Right atrium auricular region (tissue), 2 donors: ENCODE results near the gene COL10A1. TPM values are rescaled to one million over a fixed set of nuclear protein-coding genes. Genes with fewer than 3 reads are reported as not detected.

ENCODE experiments used
- DNase-seq: peaks from one replicate; pipeline ENCODE4 v3.0.0-alpha.2; 2019; ENCODE audit warnings: low spot score
- H3K27ac ChIP-seq, 2 donors: fragments of 200-600 bp; sonication (generic); 1 replicate in 1 of 2; 2 replicates in 1 of 2; pipeline ENCODE4 v1.5.1; 2016 to 2019
- H3K27me3 ChIP-seq, 2 donors: fragments of 200-600 bp; sonication (generic); one replicate each; pipeline versions ENCODE4 v1.5.1 to v1.6.0; 2017 to 2019
- H3K36me3 ChIP-seq: fragments of 200-600 bp; sonication (generic); one replicate; pipeline ENCODE4 v1.5.1; 2016
- H3K4me1 ChIP-seq, 2 donors: fragments of 200-600 bp; sonication (generic); one replicate each; pipeline versions ENCODE4 v1.5.1 to v1.6.0; 2017 to 2019
- H3K4me3 ChIP-seq, 2 donors: fragments of 200-600 bp; sonication (generic); 1 replicate in 1 of 2; 2 replicates in 1 of 2; pipeline ENCODE4 v1.5.1; 2017 to 2019; ENCODE audit warnings: mild to moderate bottlenecking in 1 of 2, moderate library complexity in 1 of 2
- H3K9me3 ChIP-seq, 2 donors: fragments of 200-600 bp; sonication (generic); one replicate each; pipeline ENCODE4 v1.5.1; 2019
- total RNA-seq, 2 donors: library from RNA; depleted of rRNA; stranded (reverse); fragments of >200 nt; gene quantifications; one replicate each; pipeline ENCODE4 v1.1.0, GENCODE V29; 2016
- TF ChIP-seq, protein P1 (sequence below), 2 donors: fragments of 200-600 bp; sonication (generic); IDR thresholded peaks; one replicate each; pipeline ENCODE4 v1.5.1; 2019; ENCODE audit warnings: antibody characterized with exemption in 2 of 2

Gene COL10A1
- total RNA-seq, 2 donors from 2014 or later, result not detected

DNA sequence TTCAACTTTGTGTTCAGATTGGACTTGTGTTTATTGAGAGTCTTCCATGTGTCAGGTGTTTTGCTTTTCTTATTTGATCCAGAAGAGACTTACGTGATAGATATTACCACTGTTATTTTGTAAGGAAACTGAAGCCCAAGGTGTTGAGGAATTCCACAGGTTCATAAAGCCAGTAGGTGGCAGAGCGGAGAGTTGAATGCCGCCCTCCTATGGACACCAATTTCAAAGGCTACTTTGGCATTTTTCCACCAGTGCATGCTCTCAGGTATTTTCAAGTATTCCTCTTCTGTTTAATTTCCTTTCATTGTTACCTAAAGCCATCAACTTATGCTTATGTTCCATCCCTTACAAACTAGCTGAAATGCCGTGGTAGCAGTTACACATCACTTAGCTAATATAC is 14.0 kb upstream of the COL10A1 start:
- Histone ChIP-seq H3K9me3 (no peaks in the 10 kb centered on the region), H3K27ac (no peak overlapping the region), H3K4me1 (no peaks in the 10 kb centered on the region), H3K4me3 (no peak overlapping the region), H3K27me3 (no peaks in the 10 kb centered on the region), H3K36me3 (no peaks in the 10 kb centered on the region)
- no peak for DNase-seq
- TF ChIP-seq, protein P1, sequence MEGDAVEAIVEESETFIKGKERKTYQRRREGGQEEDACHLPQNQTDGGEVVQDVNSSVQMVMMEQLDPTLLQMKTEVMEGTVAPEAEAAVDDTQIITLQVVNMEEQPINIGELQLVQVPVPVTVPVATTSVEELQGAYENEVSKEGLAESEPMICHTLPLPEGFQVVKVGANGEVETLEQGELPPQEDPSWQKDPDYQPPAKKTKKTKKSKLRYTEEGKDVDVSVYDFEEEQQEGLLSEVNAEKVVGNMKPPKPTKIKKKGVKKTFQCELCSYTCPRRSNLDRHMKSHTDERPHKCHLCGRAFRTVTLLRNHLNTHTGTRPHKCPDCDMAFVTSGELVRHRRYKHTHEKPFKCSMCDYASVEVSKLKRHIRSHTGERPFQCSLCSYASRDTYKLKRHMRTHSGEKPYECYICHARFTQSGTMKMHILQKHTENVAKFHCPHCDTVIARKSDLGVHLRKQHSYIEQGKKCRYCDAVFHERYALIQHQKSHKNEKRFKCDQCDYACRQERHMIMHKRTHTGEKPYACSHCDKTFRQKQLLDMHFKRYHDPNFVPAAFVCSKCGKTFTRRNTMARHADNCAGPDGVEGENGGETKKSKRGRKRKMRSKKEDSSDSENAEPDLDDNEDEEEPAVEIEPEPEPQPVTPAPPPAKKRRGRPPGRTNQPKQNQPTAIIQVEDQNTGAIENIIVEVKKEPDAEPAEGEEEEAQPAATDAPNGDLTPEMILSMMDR (IDR thresholded peaks at IDR 0.05), result no peak

DNA sequence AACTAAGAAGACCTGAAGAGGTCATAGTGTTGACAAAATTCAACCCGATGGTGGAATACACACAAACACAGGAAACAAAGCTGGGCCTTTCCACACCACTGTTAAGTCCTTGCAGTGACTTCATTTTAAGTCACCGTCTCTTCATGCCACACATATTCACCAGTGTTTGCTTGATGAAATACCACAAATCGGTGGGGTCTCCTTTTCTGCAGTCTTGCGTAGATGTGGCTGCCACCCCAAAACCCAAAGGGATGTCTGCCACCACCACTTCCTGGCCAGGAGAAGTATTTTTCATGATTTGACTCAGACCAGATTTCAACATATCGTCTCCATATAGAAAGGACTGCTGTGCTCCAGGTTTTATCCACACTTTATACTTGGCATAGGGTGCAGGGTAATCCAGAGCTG is 11.0 kb upstream of the COL10A1 start:
- H3K4me3 ChIP-seq, result no peak overlapping the region
- H3K36me3 ChIP-seq, result no peaks in the 10 kb centered on the region
- H3K27me3 ChIP-seq, result no peaks in the 10 kb centered on the region
- H3K9me3 ChIP-seq, result no peaks in the 10 kb centered on the region
- no peak for DNase-seq
- TF ChIP-seq, protein P1 (IDR thresholded peaks at IDR 0.05), result no peak
- H3K4me1 ChIP-seq, result no peaks in the 10 kb centered on the region
- no peak overlapping the region for H3K27ac ChIP-seq

DNA sequence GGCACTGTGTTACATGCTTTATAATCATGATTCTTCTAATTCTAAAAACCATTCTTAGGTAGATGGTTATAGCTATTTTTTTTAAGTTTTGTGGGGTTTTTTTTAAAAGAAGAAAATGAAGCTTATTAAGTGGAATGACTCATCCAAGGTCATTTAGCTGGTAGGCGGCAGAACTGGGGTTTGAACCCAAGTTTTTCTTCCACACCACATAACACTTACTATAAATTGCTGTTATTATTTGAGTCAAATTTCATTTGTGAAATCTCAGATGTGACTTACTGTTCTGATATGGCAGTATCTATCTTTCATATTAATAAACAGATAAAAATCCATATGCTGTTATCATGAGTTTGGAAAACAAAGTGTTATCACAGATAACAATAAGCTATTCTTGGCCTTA is 10.4 kb upstream of the COL10A1 start:
- no peak for DNase-seq
- Histone ChIP-seq H3K27ac (no peak overlapping the region), H3K4me3 (no peak overlapping the region), H3K36me3 (no peaks in the 10 kb centered on the region), H3K27me3 (no peaks in the 10 kb centered on the region), H3K9me3 (no peaks in the 10 kb centered on the region), H3K4me1 (no peaks in the 10 kb centered on the region)
- TF ChIP-seq, protein P1 (IDR thresholded peaks at IDR 0.05), result no peak

DNA sequence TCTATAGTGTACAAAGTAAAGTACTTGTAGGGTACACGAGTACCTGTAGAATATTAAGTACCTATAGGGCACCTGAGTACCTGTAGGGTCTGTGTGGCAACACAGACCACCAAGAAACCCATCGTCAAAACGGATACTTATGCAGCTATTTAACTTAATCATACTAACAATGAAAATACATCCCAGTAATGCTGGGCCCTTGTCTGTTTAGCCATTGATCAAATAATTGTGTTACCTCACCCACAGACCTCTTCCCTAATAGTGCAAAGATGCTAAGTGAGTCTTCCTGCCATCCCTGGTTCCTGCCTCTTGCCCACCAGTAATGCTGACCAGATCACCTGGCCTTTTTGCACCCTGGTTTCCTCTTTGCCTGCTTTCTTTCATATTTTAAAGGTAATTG is 7.5 kb upstream of the COL10A1 start:
- Histone ChIP-seq H3K9me3 (no peaks in the 10 kb centered on the region), H3K36me3 (no peaks in the 10 kb centered on the region), H3K4me1 (no peaks in the 10 kb centered on the region), H3K4me3 (no peak overlapping the region), H3K27me3 (no peaks in the 10 kb centered on the region), H3K27ac (no peak overlapping the region)
- TF ChIP-seq, protein P1 (IDR thresholded peaks at IDR 0.05), result no peak
- no peak for DNase-seq

DNA sequence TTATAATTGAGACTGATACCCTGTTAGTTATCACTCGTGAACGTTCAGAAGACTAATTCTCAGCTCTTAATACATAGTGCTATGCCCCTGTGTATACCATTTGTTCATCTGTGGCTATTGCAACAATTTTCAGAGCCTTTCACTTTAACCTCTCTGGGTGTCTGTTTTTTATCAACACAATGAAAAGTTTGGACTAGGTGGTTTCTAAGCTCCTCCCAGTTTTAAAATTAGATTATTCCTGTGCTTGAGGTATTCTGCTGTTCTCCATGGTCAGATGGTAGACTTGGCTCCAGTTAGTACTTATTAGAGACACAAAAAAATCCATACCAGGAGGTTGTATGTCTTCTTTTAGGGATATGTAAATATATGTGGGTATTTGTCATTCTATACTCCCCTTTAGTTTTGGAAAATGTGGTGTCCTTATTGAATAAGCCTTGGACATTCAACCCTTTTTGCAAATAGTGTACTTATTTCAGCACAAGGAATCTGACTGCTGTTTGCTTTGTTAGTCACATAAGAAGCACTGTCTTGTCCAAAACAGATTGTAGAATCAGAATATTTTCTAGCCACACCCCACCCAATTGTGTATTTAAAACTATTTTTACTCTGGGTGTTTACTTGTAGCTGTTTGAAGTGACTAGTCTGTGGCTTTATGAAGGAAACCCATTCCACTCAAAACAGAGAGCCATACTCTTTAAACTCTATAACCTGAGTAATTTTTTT is 2.0 kb upstream of the COL10A1 start:
- no peaks in the 10 kb centered on the region for H3K36me3 ChIP-seq
- H3K9me3 ChIP-seq, result no peaks in the 10 kb centered on the region
- no peak overlapping the region for H3K4me3 ChIP-seq
- H3K27me3 ChIP-seq, result no peaks in the 10 kb centered on the region
- H3K4me1 ChIP-seq, result peaks cover 0 to 4% of the 10 kb centered on the region in 2 donors
- DNase-seq, result no peak
- TF ChIP-seq, protein P1 (IDR thresholded peaks at IDR 0.05), result no peak
- H3K27ac ChIP-seq, result no peak overlapping the region

DNA sequence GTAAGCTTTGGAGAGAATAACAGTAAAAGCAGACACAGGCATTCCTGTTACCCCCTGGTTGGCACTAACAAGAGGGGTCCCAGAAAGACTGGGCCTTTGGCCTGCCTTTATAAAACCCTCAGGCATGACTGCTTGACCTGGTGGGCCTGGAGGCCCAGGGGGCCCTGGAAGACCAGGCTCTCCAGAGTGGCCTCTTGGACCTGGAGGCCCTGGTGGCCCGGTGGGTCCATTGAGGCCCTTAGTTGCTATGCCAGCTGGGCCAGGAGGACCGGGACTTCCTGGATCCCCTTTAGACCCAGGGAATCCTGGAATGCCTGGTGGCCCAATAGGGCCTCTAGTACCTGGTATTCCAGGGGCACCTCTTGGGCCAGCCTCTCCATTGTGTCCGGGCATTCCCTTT is 5.5 kb downstream of the COL10A1 start:
- Histone ChIP-seq H3K27ac (no peak overlapping the region), H3K36me3 (peaks cover 10% of the 10 kb centered on the region), H3K9me3 (no peaks in the 10 kb centered on the region), H3K4me1 (no peaks in the 10 kb centered on the region), H3K4me3 (no peak overlapping the region), H3K27me3 (no peaks in the 10 kb centered on the region)
- TF ChIP-seq, protein P1 (IDR thresholded peaks at IDR 0.05), result no peak
- no peak for DNase-seq
